Measurements from ENCODE around the gene TERC. TPM values are rescaled to one million over a fixed set of nuclear protein-coding genes. Genes with fewer than 3 reads are reported as not detected.

Gene TERC
- total and polyA plus RNA-seq, 10 of the 15 experiments (the other 5 are each of a cell fraction or from before 2014, with no cell fraction given): 0.43 to 125 (median 6.2) TPM; not detected in 4

DNA sequence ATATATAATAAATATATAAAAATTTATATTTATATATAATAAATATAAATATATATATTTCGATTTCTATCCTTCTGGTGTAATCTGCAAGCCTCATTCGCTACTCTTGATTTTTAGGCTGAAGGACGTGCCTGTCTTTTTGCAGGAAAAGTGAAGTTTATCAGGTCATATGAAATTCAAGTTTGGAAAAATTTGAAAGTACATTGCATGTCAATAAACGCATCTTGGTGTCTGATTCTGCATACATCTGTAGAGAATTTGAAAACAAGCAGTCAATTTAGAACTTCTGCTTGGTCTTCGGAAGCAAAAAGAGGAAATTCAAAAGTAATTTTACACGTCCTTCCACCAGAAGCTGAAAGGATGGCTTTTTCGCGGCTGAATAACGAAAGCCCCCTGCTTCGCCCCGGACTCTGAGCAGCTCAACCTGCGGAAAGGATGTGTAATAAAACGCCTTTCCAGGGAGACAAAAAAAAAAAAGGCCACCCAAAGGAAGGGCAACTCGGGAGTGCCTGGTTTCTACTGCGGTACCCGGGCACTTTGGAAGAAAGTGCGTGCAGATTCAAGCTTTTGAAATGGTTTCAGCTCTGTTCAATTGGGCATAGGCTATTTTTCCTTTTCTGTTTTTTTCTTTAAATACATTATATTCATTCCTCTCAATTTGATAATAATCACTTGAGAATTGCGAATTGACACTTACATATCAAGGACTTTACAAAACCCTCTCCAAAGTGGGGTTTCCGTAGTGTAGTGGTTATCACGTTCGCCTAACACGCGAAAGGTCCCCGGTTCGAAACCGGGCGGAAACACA, 6.8 kb upstream of the TERC start (continued):
- TF ChIP-seq, protein P1, sequence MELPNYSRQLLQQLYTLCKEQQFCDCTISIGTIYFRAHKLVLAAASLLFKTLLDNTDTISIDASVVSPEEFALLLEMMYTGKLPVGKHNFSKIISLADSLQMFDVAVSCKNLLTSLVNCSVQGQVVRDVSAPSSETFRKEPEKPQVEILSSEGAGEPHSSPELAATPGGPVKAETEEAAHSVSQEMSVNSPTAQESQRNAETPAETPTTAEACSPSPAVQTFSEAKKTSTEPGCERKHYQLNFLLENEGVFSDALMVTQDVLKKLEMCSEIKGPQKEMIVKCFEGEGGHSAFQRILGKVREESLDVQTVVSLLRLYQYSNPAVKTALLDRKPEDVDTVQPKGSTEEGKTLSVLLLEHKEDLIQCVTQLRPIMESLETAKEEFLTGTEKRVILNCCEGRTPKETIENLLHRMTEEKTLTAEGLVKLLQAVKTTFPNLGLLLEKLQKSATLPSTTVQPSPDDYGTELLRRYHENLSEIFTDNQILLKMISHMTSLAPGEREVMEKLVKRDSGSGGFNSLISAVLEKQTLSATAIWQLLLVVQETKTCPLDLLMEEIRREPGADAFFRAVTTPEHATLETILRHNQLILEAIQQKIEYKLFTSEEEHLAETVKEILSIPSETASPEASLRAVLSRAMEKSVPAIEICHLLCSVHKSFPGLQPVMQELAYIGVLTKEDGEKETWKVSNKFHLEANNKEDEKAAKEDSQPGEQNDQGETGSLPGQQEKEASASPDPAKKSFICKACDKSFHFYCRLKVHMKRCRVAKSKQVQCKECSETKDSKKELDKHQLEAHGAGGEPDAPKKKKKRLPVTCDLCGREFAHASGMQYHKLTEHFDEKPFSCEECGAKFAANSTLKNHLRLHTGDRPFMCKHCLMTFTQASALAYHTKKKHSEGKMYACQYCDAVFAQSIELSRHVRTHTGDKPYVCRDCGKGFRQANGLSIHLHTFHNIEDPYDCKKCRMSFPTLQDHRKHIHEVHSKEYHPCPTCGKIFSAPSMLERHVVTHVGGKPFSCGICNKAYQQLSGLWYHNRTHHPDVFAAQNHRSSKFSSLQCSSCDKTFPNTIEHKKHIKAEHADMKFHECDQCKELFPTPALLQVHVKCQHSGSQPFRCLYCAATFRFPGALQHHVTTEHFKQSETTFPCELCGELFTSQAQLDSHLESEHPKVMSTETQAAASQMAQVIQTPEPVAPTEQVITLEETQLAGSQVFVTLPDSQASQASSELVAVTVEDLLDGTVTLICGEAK (IDR thresholded peaks at IDR 0.05; ENCODE audit: borderline replicate concordance): peak; percentile 84
- no peak for TF ChIP-seq BCL11A (IDR thresholded peaks at IDR 0.05; ENCODE audit: low read depth, low read length)
- TF ChIP-seq RBBP5 (conservative IDR thresholded peaks at IDR 0.05): peak; percentile 80; the same call in 1 of the 2 replicates
- TF ChIP-seq CREB1 (IDR thresholded peaks at IDR 0.05; ENCODE audit: low read depth): peak; percentile 32; the same call in 1 of the 2 replicates
- no peak; the same call in none of the 2 replicates for TF ChIP-seq ZNF384 (IDR thresholded peaks at IDR 0.05; ENCODE audit: borderline replicate concordance, low read depth, low read length)
- TF ChIP-seq MEF2A (IDR thresholded peaks at IDR 0.05; ENCODE audit: insufficient read depth, low read depth, low read length): no peak
- no peak for TF ChIP-seq YBX1 (IDR thresholded peaks at IDR 0.05)
- TF ChIP-seq NFIC (IDR thresholded peaks at IDR 0.05; ENCODE audit: low read depth, low read length): peak; percentile 85
- 0 out of 2 replicates have a peak, but pooled peaks have one; percentile 70 for TF ChIP-seq STAT1 (conservative IDR thresholded peaks at IDR 0.05)
- no peak for TF ChIP-seq HDAC6 (IDR thresholded peaks at IDR 0.05; ENCODE audit: unreplicated experiment)
- TF ChIP-seq RUNX3 (IDR thresholded peaks at IDR 0.05; ENCODE audit: low read length): peak; percentile 84
- TF ChIP-seq BMI1 (IDR thresholded peaks at IDR 0.05; ENCODE audit: borderline replicate concordance): no peak
- TF ChIP-seq, protein P2, sequence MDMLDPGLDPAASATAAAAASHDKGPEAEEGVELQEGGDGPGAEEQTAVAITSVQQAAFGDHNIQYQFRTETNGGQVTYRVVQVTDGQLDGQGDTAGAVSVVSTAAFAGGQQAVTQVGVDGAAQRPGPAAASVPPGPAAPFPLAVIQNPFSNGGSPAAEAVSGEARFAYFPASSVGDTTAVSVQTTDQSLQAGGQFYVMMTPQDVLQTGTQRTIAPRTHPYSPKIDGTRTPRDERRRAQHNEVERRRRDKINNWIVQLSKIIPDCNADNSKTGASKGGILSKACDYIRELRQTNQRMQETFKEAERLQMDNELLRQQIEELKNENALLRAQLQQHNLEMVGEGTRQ (IDR thresholded peaks at IDR 0.05; ENCODE audit: borderline replicate concordance, low read depth, low read length): no peak
- no peak; the same call in 1 of the 2 replicates for TF ChIP-seq TCF7 (IDR thresholded peaks at IDR 0.05; ENCODE audit: borderline replicate concordance)
- TF ChIP-seq IKZF1 (conservative IDR thresholded peaks at IDR 0.05): peak; percentile 37; the same call in 1 of the 2 replicates
- 0 out of 4 replicates have a peak, but pooled peaks of 1 of the 2 experiments have one; percentile 58 for TF ChIP-seq CEBPB (IDR thresholded peaks at IDR 0.05; ENCODE audit: borderline replicate concordance in 1 of 2, low read depth in 2 of 2, low read length in 2 of 2)
- no peak for TF ChIP-seq JUNB (IDR thresholded peaks at IDR 0.05)
- TF ChIP-seq EED (IDR thresholded peaks at IDR 0.05; ENCODE audit: low read depth): peak; percentile 52; the same call in 1 of the 2 replicates
- no peak for TF ChIP-seq WRNIP1 (IDR thresholded peaks at IDR 0.05; ENCODE audit: borderline replicate concordance, low read depth, low read length)
- no peak for TF ChIP-seq RELA (IDR thresholded peaks at IDR 0.05; ENCODE audit: borderline replicate concordance, partially characterized antibody)
- TF ChIP-seq, protein P3, sequence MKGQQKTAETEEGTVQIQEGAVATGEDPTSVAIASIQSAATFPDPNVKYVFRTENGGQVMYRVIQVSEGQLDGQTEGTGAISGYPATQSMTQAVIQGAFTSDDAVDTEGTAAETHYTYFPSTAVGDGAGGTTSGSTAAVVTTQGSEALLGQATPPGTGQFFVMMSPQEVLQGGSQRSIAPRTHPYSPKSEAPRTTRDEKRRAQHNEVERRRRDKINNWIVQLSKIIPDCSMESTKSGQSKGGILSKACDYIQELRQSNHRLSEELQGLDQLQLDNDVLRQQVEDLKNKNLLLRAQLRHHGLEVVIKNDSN (IDR thresholded peaks at IDR 0.05; ENCODE audit: borderline replicate concordance, extremely low read length, insufficient read depth, low read depth, low read length): no peak
- peak; percentile 85 for TF ChIP-seq TBL1XR1 (IDR thresholded peaks at IDR 0.05; ENCODE audit: low read depth, low read length)
- TF ChIP-seq PAX5 (IDR thresholded peaks at IDR 0.05; ENCODE audit: borderline replicate concordance, low read depth, low read length): no peak
- TF ChIP-seq FOS (IDR thresholded peaks at IDR 0.05; ENCODE audit: borderline replicate concordance, extremely low read depth, insufficient read length): no peak

All from GM12878 (cell line).